Measurements from ENCODE around the gene WDR59.

WDR59 gene

DNA sequence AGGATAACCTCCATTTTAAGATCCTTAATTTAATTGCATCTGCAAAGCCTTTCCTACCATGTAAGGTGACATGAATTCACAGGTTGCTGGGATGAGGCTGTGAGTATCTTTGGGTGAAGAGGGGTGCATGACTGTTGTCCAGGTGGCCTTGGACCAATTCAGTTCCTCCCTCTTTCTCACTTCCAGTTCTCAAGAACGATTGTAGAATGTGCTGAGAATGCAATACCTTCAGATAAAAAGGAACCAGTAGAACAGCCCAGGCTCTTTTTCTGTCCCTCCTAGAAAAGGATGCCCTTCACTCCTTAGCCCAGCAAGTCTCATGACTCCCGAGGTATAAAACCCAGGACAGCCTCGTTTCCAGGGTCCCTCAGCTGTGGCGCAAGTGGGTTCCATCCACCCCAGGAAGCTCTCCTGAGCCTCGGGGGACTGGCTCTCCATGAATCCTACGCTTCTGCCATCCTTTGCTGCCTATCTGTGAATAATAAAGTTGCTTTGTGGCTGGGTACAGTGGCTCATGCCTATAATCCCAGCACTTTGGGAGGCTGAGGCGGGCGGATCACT, 148.7 kb downstream of the WDR59 start:
- TF ChIP-seq, protein P1, sequence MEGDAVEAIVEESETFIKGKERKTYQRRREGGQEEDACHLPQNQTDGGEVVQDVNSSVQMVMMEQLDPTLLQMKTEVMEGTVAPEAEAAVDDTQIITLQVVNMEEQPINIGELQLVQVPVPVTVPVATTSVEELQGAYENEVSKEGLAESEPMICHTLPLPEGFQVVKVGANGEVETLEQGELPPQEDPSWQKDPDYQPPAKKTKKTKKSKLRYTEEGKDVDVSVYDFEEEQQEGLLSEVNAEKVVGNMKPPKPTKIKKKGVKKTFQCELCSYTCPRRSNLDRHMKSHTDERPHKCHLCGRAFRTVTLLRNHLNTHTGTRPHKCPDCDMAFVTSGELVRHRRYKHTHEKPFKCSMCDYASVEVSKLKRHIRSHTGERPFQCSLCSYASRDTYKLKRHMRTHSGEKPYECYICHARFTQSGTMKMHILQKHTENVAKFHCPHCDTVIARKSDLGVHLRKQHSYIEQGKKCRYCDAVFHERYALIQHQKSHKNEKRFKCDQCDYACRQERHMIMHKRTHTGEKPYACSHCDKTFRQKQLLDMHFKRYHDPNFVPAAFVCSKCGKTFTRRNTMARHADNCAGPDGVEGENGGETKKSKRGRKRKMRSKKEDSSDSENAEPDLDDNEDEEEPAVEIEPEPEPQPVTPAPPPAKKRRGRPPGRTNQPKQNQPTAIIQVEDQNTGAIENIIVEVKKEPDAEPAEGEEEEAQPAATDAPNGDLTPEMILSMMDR (IDR thresholded peaks at IDR 0.05; ENCODE audit: low read depth, low read length), result no peak
- no peak for DNase-seq (ENCODE audit: extremely low read depth, low read depth)

DNA sequence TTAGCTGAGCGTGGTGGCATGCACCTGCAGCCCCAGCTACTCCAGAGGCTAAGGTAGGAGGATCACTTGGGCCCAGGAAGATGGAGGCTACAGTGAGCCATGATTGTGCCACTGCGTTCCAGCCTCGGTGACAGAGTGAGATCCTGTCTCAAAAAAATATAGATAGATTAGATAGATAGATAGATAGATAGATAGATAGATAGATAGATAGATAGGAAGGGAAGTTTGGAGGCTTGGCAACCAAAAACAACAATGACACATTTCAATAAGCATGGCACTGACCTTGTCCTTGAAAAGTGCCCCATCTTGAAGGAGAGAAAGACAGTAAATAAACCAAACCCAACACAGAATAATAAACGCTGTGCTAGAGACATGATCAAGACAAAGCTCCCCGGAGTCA, 152.7 kb downstream of the WDR59 start:
- TF ChIP-seq, protein P1 (IDR thresholded peaks at IDR 0.05; ENCODE audit: low read depth, low read length), result no peak
- no peak for DNase-seq (ENCODE audit: extremely low read depth, low read depth)

DNA sequence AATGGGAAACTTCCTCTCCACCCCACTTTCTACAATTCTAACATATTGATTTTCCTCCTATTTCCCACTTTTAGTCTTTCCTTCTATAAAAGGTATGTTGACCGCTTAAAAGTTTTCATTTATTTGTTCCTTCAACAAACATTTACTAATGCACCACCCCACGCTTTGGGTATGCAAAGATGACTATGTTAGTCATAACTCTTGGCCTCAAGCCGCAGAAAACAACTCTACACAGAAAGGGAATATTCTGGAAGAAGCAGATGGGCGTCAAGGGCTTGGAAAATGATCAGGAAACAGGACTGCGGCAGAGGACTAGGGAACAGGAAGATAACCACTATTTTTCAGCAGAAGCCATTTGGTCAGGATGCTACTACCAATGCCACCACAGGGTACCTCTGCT, 153.5 kb downstream of the WDR59 start:
- no peak for DNase-seq (ENCODE audit: extremely low read depth, low read depth)
- TF ChIP-seq, protein P1 (IDR thresholded peaks at IDR 0.05; ENCODE audit: low read depth, low read length), result no peak

DNA sequence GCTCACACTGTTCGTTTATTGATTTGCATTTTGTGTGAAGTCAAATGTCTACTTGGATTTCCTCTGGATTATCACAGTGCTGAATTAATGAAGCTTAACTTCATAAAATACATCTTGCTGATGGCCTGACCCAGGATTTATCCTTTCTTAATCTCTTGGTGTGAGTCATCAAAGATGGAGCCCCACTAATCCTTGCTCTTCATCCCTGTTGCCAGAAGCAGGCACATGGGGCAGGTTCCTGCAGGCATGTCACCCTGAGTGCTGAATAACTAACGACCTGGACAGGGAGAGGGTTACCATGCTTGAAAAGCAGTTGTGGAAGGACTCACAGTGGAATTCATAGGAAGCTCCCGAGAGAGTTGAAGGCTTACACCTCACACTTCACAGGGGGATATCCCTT, 154.3 kb downstream of the WDR59 start:
- TF ChIP-seq, protein P1 (IDR thresholded peaks at IDR 0.05; ENCODE audit: low read depth, low read length), result no peak
- DNase-seq (ENCODE audit: extremely low read depth, low read depth), result no peak

DNA sequence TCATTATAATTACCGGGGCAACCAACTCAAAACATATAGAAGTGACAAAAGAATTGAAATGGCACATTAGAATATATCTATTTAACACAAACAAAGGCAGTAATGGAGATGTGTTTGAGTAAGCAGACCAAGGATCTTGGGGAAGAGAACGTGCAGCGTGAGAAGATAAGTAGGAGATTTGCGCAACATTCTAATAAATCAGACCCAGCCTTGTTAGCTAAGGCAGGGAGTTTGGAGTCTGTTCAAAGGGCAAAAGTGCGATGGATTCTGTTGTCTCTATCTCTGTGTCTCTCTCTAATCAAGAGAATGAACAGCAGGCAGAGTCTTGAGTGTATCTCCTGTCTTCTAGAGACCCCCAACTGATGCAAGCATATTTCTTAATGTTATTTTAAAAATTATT, 155.3 kb downstream of the WDR59 start:
- TF ChIP-seq, protein P1 (IDR thresholded peaks at IDR 0.05; ENCODE audit: low read depth, low read length), result no peak
- DNase-seq (ENCODE audit: extremely low read depth, low read depth), result no peak

DNA sequence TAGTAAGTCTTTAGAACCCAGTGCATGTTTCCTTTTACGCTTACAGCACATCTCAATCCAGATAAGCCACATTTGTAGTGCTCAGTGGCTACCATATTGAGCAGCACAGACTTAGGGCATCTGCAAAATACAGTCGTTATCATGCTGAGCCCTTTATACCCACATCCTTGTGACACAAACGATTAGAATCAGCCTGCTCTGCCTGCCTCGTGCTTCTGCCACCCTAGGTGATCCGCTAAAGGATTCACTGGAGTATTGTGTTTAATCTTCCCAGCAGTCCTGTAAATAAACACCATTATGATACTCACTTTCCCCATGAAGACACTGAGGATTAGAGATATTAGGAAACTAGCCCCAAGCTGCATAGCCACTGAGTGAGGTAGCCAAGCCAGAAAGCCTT, 159.0 kb downstream of the WDR59 start:
- DNase-seq (ENCODE audit: extremely low read depth, low read depth), result no peak

DNA sequence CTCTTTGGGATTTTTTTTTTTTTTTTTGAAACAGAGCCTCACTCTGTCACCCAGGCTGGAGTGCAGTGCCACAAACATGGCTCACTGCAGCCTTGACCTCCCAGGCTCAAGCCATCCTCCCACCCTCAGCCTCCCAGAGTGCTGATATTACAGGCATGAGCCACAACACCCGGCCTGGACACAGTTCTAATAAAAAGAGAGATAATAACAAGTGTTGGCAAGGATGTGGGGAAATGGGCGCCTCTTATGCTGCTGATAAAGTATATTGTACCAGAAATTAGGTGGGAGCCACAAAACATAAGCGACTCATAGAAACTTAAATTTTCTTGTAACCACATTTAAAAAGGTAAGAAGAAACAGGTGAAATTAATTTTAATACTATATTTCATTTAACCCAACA, 159.9 kb downstream of the WDR59 start:
- no peak for DNase-seq (ENCODE audit: extremely low read depth, low read depth)
- TF ChIP-seq, protein P1 (IDR thresholded peaks at IDR 0.05; ENCODE audit: low read depth, low read length), result no peak

More for the DNA sequence above, 159.0 kb downstream of the WDR59 start:
- TF ChIP-seq, protein P1 (IDR thresholded peaks at IDR 0.05; ENCODE audit: low read depth, low read length), result no peak

Measured in AG09319 (cell line).